PC-9 (cell line): Measurements from ENCODE around the gene MST1.

Source experiments
- CTCF ChIP-seq: fragments of 200-600 bp; sonication (generic); conservative IDR thresholded peaks from 2 replicates; pipeline ENCODE4 v1.6.1; 2017; ENCODE audit warnings: mixed run types, antibody characterized with exemption, mild to moderate bottlenecking, moderate library complexity
- EZH2 ChIP-seq: fragments of 200-600 bp; sonication (generic); IDR thresholded peaks from 2 replicates; pipeline ENCODE4 v1.8.0; 2017; ENCODE audit warnings: antibody characterized with exemption, low read depth

DNA sequence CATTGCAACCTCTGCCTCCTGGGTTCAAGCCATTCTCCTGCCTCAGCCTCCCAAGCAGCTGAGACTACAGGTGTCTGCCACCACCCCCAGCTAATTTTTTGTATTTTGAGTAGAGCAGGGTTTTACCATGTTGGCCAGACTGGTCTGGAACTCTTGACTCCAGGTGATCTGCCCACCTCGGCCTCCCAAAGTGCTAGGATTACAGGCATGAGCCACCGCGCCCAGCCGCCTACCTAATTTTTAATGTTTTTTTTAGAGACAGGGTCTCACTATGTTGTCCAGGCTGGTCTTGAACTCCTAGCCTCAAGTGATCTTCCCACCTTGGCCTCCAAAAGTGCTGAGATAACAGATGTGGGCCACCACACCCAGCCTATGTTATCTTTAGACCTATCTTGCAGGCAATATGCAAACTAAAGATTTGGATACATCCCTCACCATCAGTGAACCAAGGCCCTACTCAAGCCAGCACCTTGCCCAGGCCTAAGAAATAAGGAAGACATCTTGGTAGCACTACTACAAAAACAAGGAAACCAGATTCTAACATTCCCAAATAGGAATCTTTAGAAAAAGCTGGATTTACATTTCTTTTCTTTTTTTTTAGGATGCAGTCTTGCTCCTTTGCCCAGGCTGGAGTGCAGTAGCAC, 40.8 kb upstream of the MST1 start:
- TF ChIP-seq CTCF (no peak), EZH2 (no peak)
